PFSK-1 (cell line): Measurements from ENCODE around the gene MCTP1.

ENCODE experiments used
- POLR2AphosphoS5 ChIP-seq: IDR thresholded peaks from 2 replicates; pipeline ENCODE4 v1.6.1; 2012; ENCODE audit warnings: low read depth, mild to moderate bottlenecking, control low read depth, low read length, moderate library complexity
- SIN3A ChIP-seq: IDR thresholded peaks from 2 replicates; pipeline ENCODE4 v1.6.1; 2012; ENCODE audit warnings: mild to moderate bottlenecking, low read length, moderate library complexity, borderline replicate concordance; ENCODE audit not compliant: insufficient read depth
- TAF1 ChIP-seq: IDR thresholded peaks from 2 replicates; pipeline ENCODE4 v1.6.1; 2012; ENCODE audit warnings: low read length, control low read depth, borderline replicate concordance; ENCODE audit not compliant: insufficient read depth
- TF ChIP-seq, protein P1 (sequence below), 2 experiments: IDR thresholded peaks; 2 replicates each; pipeline versions ENCODE4 v1.6.1 to v1.8.0; 2011 to 2012; ENCODE audit warnings: low read depth in 2 of 2, low read length in 2 of 2, control low read depth in 1 of 2, inconsistent platforms in 1 of 2, mild to moderate bottlenecking in 1 of 2, moderate library complexity in 1 of 2; ENCODE audit not compliant: insufficient read depth in 1 of 2

GRCh38 chr5:95148453-95148852 lies 136.4 kb downstream of the MCTP1 start:
- TF ChIP-seq POLR2AphosphoS5 (no peak), TAF1 (no peak), SIN3A (no peak)
- TF ChIP-seq, protein P1, sequence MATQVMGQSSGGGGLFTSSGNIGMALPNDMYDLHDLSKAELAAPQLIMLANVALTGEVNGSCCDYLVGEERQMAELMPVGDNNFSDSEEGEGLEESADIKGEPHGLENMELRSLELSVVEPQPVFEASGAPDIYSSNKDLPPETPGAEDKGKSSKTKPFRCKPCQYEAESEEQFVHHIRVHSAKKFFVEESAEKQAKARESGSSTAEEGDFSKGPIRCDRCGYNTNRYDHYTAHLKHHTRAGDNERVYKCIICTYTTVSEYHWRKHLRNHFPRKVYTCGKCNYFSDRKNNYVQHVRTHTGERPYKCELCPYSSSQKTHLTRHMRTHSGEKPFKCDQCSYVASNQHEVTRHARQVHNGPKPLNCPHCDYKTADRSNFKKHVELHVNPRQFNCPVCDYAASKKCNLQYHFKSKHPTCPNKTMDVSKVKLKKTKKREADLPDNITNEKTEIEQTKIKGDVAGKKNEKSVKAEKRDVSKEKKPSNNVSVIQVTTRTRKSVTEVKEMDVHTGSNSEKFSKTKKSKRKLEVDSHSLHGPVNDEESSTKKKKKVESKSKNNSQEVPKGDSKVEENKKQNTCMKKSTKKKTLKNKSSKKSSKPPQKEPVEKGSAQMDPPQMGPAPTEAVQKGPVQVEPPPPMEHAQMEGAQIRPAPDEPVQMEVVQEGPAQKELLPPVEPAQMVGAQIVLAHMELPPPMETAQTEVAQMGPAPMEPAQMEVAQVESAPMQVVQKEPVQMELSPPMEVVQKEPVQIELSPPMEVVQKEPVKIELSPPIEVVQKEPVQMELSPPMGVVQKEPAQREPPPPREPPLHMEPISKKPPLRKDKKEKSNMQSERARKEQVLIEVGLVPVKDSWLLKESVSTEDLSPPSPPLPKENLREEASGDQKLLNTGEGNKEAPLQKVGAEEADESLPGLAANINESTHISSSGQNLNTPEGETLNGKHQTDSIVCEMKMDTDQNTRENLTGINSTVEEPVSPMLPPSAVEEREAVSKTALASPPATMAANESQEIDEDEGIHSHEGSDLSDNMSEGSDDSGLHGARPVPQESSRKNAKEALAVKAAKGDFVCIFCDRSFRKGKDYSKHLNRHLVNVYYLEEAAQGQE (IDR thresholded peaks at IDR 0.05; ENCODE audit: insufficient read depth in 1 of 2, low read depth in 2 of 2, low read length in 2 of 2): no peak
